Muscle of leg (tissue), 11 donors: ENCODE results near the gene SYT6. TPM values are rescaled to one million over a fixed set of nuclear protein-coding genes. Genes with fewer than 3 reads are reported as not detected.

Source experiments
- DNase-seq: peaks from one replicate; pipeline ENCODE4 v3.0.0; 2013
- H3K27ac ChIP-seq: one replicate; pipeline ENCODE4 v1.5.1; 2013; ENCODE audit warnings: mild to moderate bottlenecking, low read length, control low read depth
- H3K27me3 ChIP-seq: one replicate; pipeline ENCODE4 v1.6.1; 2013; ENCODE audit warnings: low read length; ENCODE audit not compliant: control insufficient read depth, insufficient read depth
- H3K36me3 ChIP-seq: one replicate; pipeline ENCODE4 v1.6.1; 2013; ENCODE audit warnings: low read length; ENCODE audit not compliant: control insufficient read depth, insufficient read depth
- H3K4me1 ChIP-seq: one replicate; pipeline ENCODE4 v1.6.1; 2013; ENCODE audit warnings: low read length; ENCODE audit not compliant: control insufficient read depth, insufficient read depth
- H3K4me3 ChIP-seq: one replicate; pipeline ENCODE4 v1.5.1; 2013; ENCODE audit warnings: low read length, control low read depth
- H3K9me3 ChIP-seq: replicated peaks from 2 replicates; pipeline ENCODE4 v1.6.1; 2013; ENCODE audit warnings: low read depth, low read length; ENCODE audit not compliant: control insufficient read depth
- WGBS: methylation state at CpG from one replicate; pipeline ENCODE4 v1.1.5; 2013; ENCODE audit warnings: missing lambda C conversion rate; ENCODE audit not compliant: insufficient coverage; 5-methylcytosine and 5-hydroxymethylcytosine counted together
- polyA plus RNA-seq, 8 donors: library from polyadenylated mRNA; unstranded; fragments of 120-200 nt; gene quantifications; one replicate each; pipeline versions ENCODE4 v1.2.1 to v1.2.3, GENCODE V29; 2013; ENCODE audit warnings: inconsistent platforms in 1 of 8, low replicate concordance in 1 of 8; ENCODE audit not compliant: insufficient read length in 8 of 8, insufficient read depth in 1 of 8
- total RNA-seq: library from RNA; stranded (reverse); fragments of 120-200 nt; gene quantifications from one replicate; pipeline ENCODE4 v1.2.4, GENCODE V29; 2013

SYT6 gene
- total and polyA plus RNA-seq, 9 donors: 0.40 to 1.5 (median 1.3) TPM

- Histone ChIP-seq H3K4me1 (peaks cover 32% of the 10 kb centered on the region), H3K27me3 (no peaks in the 10 kb centered on the region), H3K36me3 (no peaks in the 10 kb centered on the region), H3K9me3 (no peaks in the 10 kb centered on the region), H3K27ac (peak overlapping the region; percentile 11), H3K4me3 (no peak overlapping the region)
- WGBS: 23% methylated on average over 2 of the region's 4 CpGs
- peak; percentile 76 for DNase-seq
Observed at GRCh38 chr1:114108751-114109255, 44.9 kb downstream of the SYT6 start.

GRCh38 chr1:114107474-114108435 is 45.9 kb downstream of the SYT6 start:
- no peak overlapping the region for H3K27ac ChIP-seq
- no peaks in the 10 kb centered on the region for H3K36me3 ChIP-seq
- WGBS: 77% methylated on average over 4 of the region's 7 CpGs
- no peaks in the 10 kb centered on the region for H3K9me3 ChIP-seq
- no peak overlapping the region for H3K4me3 ChIP-seq
- no peaks in the 10 kb centered on the region for H3K27me3 ChIP-seq
- peaks cover 39% of the 10 kb centered on the region for H3K4me1 ChIP-seq
- no peak for DNase-seq

DNA sequence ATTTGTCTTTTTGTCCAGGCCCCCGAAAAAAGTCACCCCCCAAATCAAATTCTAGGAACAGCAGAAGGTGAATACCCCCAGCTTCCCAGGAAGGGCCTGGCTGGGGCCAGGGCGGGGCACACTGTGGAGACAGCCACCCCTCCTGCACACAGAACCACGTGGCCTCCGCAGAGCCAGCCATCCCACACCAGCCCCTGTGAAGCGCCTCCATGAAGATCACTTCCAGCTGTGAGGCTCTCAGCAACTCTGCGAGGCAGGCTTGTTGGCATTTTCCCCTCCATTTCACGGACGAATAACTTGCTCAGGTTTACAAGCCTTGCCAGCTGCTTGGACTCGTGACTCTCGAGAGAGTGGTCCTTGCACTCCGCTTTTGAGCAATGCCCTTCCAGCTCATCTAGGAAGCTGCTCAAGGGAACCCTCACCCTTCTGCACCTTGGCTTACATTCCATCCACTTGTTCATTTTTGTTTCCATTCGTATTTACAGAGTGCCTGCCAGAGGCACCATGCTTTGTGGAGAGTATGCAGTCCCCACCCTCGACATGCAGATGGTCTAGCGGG is 48.2 kb downstream of the SYT6 start:
- H3K36me3 ChIP-seq: no peaks in the 10 kb centered on the region
- no peak overlapping the region for H3K4me3 ChIP-seq
- H3K9me3 ChIP-seq: no peaks in the 10 kb centered on the region
- no peaks in the 10 kb centered on the region for H3K27me3 ChIP-seq
- 42% methylated on average over 12 of the region's 14 CpGs for WGBS
- peaks cover 42% of the 10 kb centered on the region for H3K4me1 ChIP-seq
- DNase-seq: peak; percentile 57
- no peak overlapping the region for H3K27ac ChIP-seq

DNA sequence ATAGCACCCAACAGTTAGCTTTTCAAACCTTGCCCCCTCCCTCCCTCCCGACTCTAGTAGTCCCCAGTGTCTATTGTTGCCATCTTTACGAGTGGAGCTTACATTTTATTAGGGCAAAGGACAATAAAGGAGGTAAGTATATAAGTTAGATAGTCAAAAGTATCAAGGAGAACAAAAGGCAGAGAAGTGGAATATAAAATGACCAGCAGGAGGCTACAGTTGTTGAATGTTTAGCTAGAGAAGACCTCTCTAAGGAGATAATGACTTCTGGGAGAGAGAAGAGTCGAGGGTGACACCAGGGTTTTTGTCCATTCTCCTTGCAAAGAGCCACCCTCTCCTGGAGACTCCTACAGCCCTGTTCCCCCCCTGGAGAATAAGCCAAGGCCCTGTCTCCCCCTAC is 48.7 kb downstream of the SYT6 start:
- Histone ChIP-seq H3K27ac (no peak overlapping the region), H3K9me3 (no peaks in the 10 kb centered on the region), H3K4me1 (peaks cover 42% of the 10 kb centered on the region), H3K4me3 (no peak overlapping the region), H3K36me3 (no peaks in the 10 kb centered on the region), H3K27me3 (no peaks in the 10 kb centered on the region)
- WGBS: no CpG with 5 or more reads among the region's 3 CpGs
- DNase-seq: no peak

DNA sequence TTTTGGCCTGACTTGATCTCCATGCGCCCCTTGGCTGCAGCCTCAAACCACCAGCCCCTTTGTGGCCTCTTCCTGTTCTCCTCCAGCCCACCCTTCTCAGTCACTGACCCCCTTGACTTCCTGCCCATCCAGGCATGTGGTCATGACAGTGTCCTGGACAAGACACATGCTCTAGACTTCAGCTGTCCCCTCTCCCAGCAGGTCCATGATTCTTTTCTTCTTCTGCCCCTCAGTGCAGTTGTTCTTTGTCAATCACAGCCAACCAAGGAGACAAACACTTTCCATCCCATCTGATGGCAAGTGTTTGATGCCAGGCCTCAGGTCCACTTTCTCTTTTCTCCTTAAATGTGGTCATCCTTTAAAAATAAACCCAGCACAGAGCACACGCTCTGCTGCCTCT is 49.7 kb downstream of the SYT6 start:
- H3K4me1 ChIP-seq: peaks cover 39% of the 10 kb centered on the region
- no peaks in the 10 kb centered on the region for H3K9me3 ChIP-seq
- peak overlapping the region; percentile 62 for H3K27ac ChIP-seq
- H3K27me3 ChIP-seq: no peaks in the 10 kb centered on the region
- peak; percentile 75 for DNase-seq
- no peak overlapping the region for H3K4me3 ChIP-seq
- H3K36me3 ChIP-seq: no peaks in the 10 kb centered on the region
- 80% methylated on average over 2 of the region's 2 CpGs for WGBS

- Histone ChIP-seq H3K4me3 (no peak overlapping the region), H3K9me3 (no peaks in the 10 kb centered on the region), H3K27ac (no peak overlapping the region), H3K4me1 (peaks cover 27% of the 10 kb centered on the region), H3K27me3 (no peaks in the 10 kb centered on the region), H3K36me3 (no peaks in the 10 kb centered on the region)
- no peak for DNase-seq
- WGBS: 60% methylated on average over 1 of the region's 2 CpGs
Observed at GRCh38 chr1:114102136-114102535, 51.5 kb downstream of the SYT6 start.

DNA sequence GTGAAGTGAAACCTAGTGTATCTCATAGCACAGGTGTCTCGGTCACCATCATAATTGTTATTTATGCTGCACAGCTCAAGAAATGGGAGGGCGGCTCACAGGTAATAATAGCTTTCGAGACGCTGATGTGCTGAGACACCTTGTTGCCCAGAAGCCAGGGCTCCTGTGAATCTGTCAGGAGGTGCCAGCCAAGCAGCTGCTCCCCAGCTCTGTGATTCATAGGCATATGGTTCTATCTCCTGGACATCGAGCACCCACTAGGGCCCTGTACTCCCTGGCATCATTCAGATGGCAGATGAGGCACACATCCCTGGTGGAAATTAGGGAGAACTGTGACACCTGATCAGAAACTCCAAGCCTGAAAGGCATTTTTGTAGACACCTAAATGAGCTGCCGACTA is 53.5 kb downstream of the SYT6 start:
- Histone ChIP-seq H3K27me3 (no peaks in the 10 kb centered on the region), H3K36me3 (no peaks in the 10 kb centered on the region), H3K4me1 (peaks cover 18% of the 10 kb centered on the region), H3K27ac (no peak overlapping the region), H3K9me3 (no peaks in the 10 kb centered on the region), H3K4me3 (no peak overlapping the region)
- DNase-seq: no peak
- WGBS: 88% methylated on average over 4 of the region's 6 CpGs

GRCh38 chr1:114099268-114099667 is 54.4 kb downstream of the SYT6 start:
- Histone ChIP-seq H3K27ac (no peak overlapping the region), H3K4me3 (no peak overlapping the region), H3K4me1 (peaks cover 19% of the 10 kb centered on the region), H3K27me3 (no peaks in the 10 kb centered on the region), H3K9me3 (no peaks in the 10 kb centered on the region), H3K36me3 (no peaks in the 10 kb centered on the region)
- DNase-seq: no peak
- no CpG with 5 or more reads among the region's 4 CpGs for WGBS

GRCh38 chr1:114097109-114097508 is 56.6 kb downstream of the SYT6 start:
- WGBS: 84% methylated on average over 3 of the region's 3 CpGs
- peaks cover 11% of the 10 kb centered on the region for H3K4me1 ChIP-seq
- no peaks in the 10 kb centered on the region for H3K36me3 ChIP-seq
- H3K27me3 ChIP-seq: no peaks in the 10 kb centered on the region
- H3K27ac ChIP-seq: no peak overlapping the region
- no peaks in the 10 kb centered on the region for H3K9me3 ChIP-seq
- DNase-seq: no peak
- H3K4me3 ChIP-seq: no peak overlapping the region

- no peak overlapping the region for H3K27ac ChIP-seq
- H3K36me3 ChIP-seq: no peaks in the 10 kb centered on the region
- DNase-seq: no peak
- no peaks in the 10 kb centered on the region for H3K27me3 ChIP-seq
- no peak overlapping the region for H3K4me3 ChIP-seq
- peaks cover 14% of the 10 kb centered on the region for H3K4me1 ChIP-seq
- 65% methylated on average over 7 of the region's 9 CpGs for WGBS
- H3K9me3 ChIP-seq: no peaks in the 10 kb centered on the region
Observed at GRCh38 chr1:114094675-114095074, 59.0 kb downstream of the SYT6 start.
